Hindlimb muscle (tissue), 1 donor: ENCODE measurements around the gene ANP32B. TPM values are rescaled to one million over a fixed set of nuclear protein-coding genes. Genes with fewer than 3 reads are reported as not detected.

Experiments used
- polyA plus RNA-seq: library from polyadenylated mRNA; unstranded; fragments of 120-200 nt; gene quantifications from one replicate; pipeline ENCODE4 v1.2.1, GENCODE V29; 2013; ENCODE audit not compliant: insufficient read length

The ANP32B gene
- polyA plus RNA-seq, 1 donor: 129 TPM

Other genes starting within 250 kb of the ANP32B start
- gene FOXE1, start 130.1 kb upstream of the ANP32B start, polyA plus RNA-seq: not detected
- 11.7 TPM for gene TRMO, start 60.8 kb upstream of the ANP32B start, polyA plus RNA-seq
- gene HEMGN, start 45.2 kb upstream of the ANP32B start, polyA plus RNA-seq: 4.2 TPM
- 27.9 TPM for gene NANS, start 73.4 kb downstream of the ANP32B start, polyA plus RNA-seq
- 1.1 TPM for gene TRIM14, start 135.9 kb downstream of the ANP32B start, polyA plus RNA-seq
- gene CORO2A, start 209.3 kb downstream of the ANP32B start, polyA plus RNA-seq: 0.37 TPM